ENCODE measurements around the gene UBE2Z. TPM values are rescaled to one million over a fixed set of nuclear protein-coding genes. Genes with fewer than 3 reads are reported as not detected.
A peak's percentile ranks its signal among the peaks of the same experiment; 100 is the strongest.

The UBE2Z gene
- total and polyA plus RNA-seq, 2 of the 8 experiments (the other 6 are each of a cell fraction or from before 2014, with no cell fraction given) = 73.4 to 75.9 TPM

GRCh38 chr17:48910370-48910769, 2.2 kb downstream of the UBE2Z start:
- Histone ChIP-seq H3K27ac (ENCODE audit: low read depth, low read length) (no peak overlapping the region), H3K4me2 (ENCODE audit: insufficient read depth in 1 of 2, low read depth in 2 of 2, low read length in 2 of 2) (peak overlapping the region; percentile 81 to 88; a peak in 3 of 4 replicates), H3K56ac (replicated peaks; ENCODE audit: insufficient read length, low read depth, low read length) (no peak overlapping the region), H2BK20ac (ENCODE audit: low read length) (no peak overlapping the region), H3K79me1 (ENCODE audit: low read depth, low read length) (peaks cover 21% of the 10 kb centered on the region), H4K91ac (replicated peaks; ENCODE audit: insufficient read length, low read length) (no peak overlapping the region), H3K27me3 (replicated peaks in 1 of 4; ENCODE audit: control insufficient read depth in 3 of 4, extremely low read depth in 1 of 4, insufficient read depth in 3 of 4, low read length in 3 of 4) (no peaks in the 10 kb centered on the region), H3K4me1 (replicated peaks in 1 of 4; ENCODE audit: control insufficient read depth in 3 of 4, insufficient read depth in 4 of 4, low read length in 3 of 4) (peaks cover 5 to 17% (median 6%) of the 10 kb centered on the region in 4 experiments), H4K20me1 (replicated peaks in 1 of 2; ENCODE audit: control insufficient read depth in 1 of 2, insufficient read depth in 2 of 2, low read length in 2 of 2) (peaks cover 9 to 26% of the 10 kb centered on the region in 2 experiments), H2BK5ac (ENCODE audit: low read depth, low read length) (no peak overlapping the region), H2AFZ (ENCODE audit: low read length) (no peak overlapping the region), H2BK15ac (ENCODE audit: low read length) (no peak overlapping the region), H3K18ac (ENCODE audit: extremely low read depth, low read length) (no peak overlapping the region), H3K23ac (ENCODE audit: insufficient read length) (no peak overlapping the region), H4K5ac (ENCODE audit: insufficient read length, low read depth, low read length) (no peak overlapping the region), H3K36me3 (ENCODE audit: control insufficient read depth in 2 of 4, insufficient read depth in 4 of 4, low read length in 3 of 4) (peaks cover 0 to 45% (median 23%) of the 10 kb centered on the region in 4 experiments; a peak in 7 of 8 replicates), H3K9ac (replicated peaks in 1 of 4; ENCODE audit: extremely low read depth in 1 of 4, low read depth in 3 of 4, low read length in 3 of 4) (no peak overlapping the region; a peak in 1 of 7 replicates), H3K9me3 (ENCODE audit: insufficient read depth in 2 of 2, low read depth in 1 of 2, low read length in 1 of 2) (no peaks in the 10 kb centered on the region), H3K23me2 (ENCODE audit: low read depth, low read length) (peaks cover 8% of the 10 kb centered on the region), H3K4ac (replicated peaks; ENCODE audit: insufficient read length, low read depth, low read length) (no peak overlapping the region), H3K4me3 (ENCODE audit: extremely low read depth in 1 of 4, insufficient read depth in 2 of 4, low read depth in 3 of 4, low read length in 4 of 4) (peak overlapping the region in 2 of 4 experiments; percentile 70 to 97; a peak in 1 of 8 replicates), H2BK12ac (ENCODE audit: low read depth, low read length) (no peak overlapping the region), H2BK120ac (replicated peaks; ENCODE audit: low read depth, low read length) (no peak overlapping the region), H3K79me2 (ENCODE audit: control insufficient read depth in 1 of 2, insufficient read depth in 2 of 2, low read length in 2 of 2) (peaks cover 21 to 61% of the 10 kb centered on the region in 2 experiments), H3K14ac (ENCODE audit: insufficient read length) (no peak overlapping the region), H2AK5ac (ENCODE audit: low read depth, low read length) (no peak overlapping the region), H4K8ac (ENCODE audit: extremely low read depth, insufficient read depth, low read length) (no peak overlapping the region)
- CTCF ChIA-PET (ENCODE audit: partially characterized antibody) = interaction anchor here (1.1 kb wide), 1 partner anchor 122 kb away, joined by 4 read pairs; no protein-coding TSS in a partner anchor
- TF ChIP-seq TAF7 (optimal IDR thresholded peaks at IDR 0.05; ENCODE audit: borderline replicate concordance, low read depth, low read length) (no peak), TEAD4 (IDR thresholded peaks at IDR 0.05; ENCODE audit: low read depth, low read length) (no peak), RBBP5 (IDR thresholded peaks at IDR 0.05; ENCODE audit: borderline replicate concordance, low read depth, low read length) (no peak), CHD1 (IDR thresholded peaks at IDR 0.05; ENCODE audit: low read depth, low read length) (no peak), SIRT6 (IDR thresholded peaks at IDR 0.05; ENCODE audit: low read length) (no peak)
- 92% methylated on average over 2 of the region's 2 CpGs; no CpG with 5 or more reads in 1 of the 2 experiments for WGBS, 2 experiments (ENCODE audit: extremely low coverage in 1 of 2, insufficient coverage in 1 of 2, insufficient read length in 1 of 2, insufficient replicate concordance in 2 of 2, low coverage in 1 of 2, low lambda C conversion rate in 2 of 2, missing lambda C conversion rate in 1 of 2)
- POLR2A ChIA-PET (ENCODE audit: partially characterized antibody) = interaction anchor here (0.6 to 3.1 kb wide), 9 partner anchors 9 to 44 kb away, joined by 3 to 11 read pairs (median 4); partner anchors contain the start of genes ATP5MC1 and SNF8
- DNase-seq (ENCODE audit: low read depth in 1 of 2, low spot score in 2 of 2) (no peak), FAIRE-seq (no peak)
